Fibroblast of skin of left quadriceps (primary cell): ENCODE results near the gene CENPX.

ENCODE experiments used
- DNase-seq, 2 experiments: peaks; one replicate each; pipeline ENCODE4 v3.0.0-alpha.2; 2013; ENCODE audit warnings: low read depth in 2 of 2

Gene CENPX

GRCh38 chr17:82023447-82024241 is 966 bp upstream of the CENPX start:
- DNase-seq: no peak

- DNase-seq: peak; percentile 99
Measured at GRCh38 chr17:82022981-82023446, 336 bp upstream of the CENPX start, which contains the start of gene LRRC45. Gene LRRC45 (plus strand): TSS chr17:82023305. CDS start chr17:82023644, 339 bp downstream.

GRCh38 chr17:82021900-82022309 is 773 bp downstream of the CENPX start:
- DNase-seq: no peak

- DNase-seq: no peak
Measured at GRCh38 chr17:82021107-82021899, 1.4 kb downstream of the CENPX start.

- no peak for DNase-seq
Measured at GRCh38 chr17:82020572-82021106, 2.0 kb downstream of the CENPX start.

- DNase-seq: no peak
Measured at GRCh38 chr17:82019690-82020571, 2.7 kb downstream of the CENPX start.

- no peak for DNase-seq
Measured at GRCh38 chr17:82018989-82019689, 3.5 kb downstream of the CENPX start.

- DNase-seq: no peak
Measured at GRCh38 chr17:82018152-82018988, 4.3 kb downstream of the CENPX start.

GRCh38 chr17:82017612-82018151 is 5.0 kb downstream of the CENPX start:
- no peak for DNase-seq

GRCh38 chr17:82016875-82017459 is 5.7 kb downstream of the CENPX start:
- DNase-seq: no peak

- no peak for DNase-seq
Measured at GRCh38 chr17:82016061-82016874, 6.4 kb downstream of the CENPX start.

GRCh38 chr17:82015311-82015971 is 7.2 kb downstream of the CENPX start:
- no peak for DNase-seq

GRCh38 chr17:82014971-82015310 is 7.7 kb downstream of the CENPX start:
- DNase-seq: no peak

- DNase-seq: no peak
Measured at GRCh38 chr17:82014432-82014831, 8.2 kb downstream of the CENPX start.

- no peak for DNase-seq
Measured at GRCh38 chr17:82013772-82014321, 8.8 kb downstream of the CENPX start.

- no peak for DNase-seq
Measured at GRCh38 chr17:82013341-82013740, 9.3 kb downstream of the CENPX start.

GRCh38 chr17:82012640-82013295 is 9.9 kb downstream of the CENPX start:
- DNase-seq: no peak
